GM23338 (cell line): Measurements from ENCODE around the gene ZNF532. TPM values are rescaled to one million over a fixed set of nuclear protein-coding genes. Genes with fewer than 3 reads are reported as not detected.

Experiments used
- ATAC-seq: fragments of 200-7000 bp; cut with Tn5 transposase; 3 replicates; pipeline ENCODE4 v1.9.1; 2020
- DNase-seq: peaks from one replicate; pipeline ENCODE4 v3.0.0-alpha.2; 2015; ENCODE audit warnings: low spot score
- H2AFZ ChIP-seq: fragments of 200-600 bp; sonication (generic); 2 replicates; pipeline ENCODE4 v1.8.0; 2016; ENCODE audit warnings: antibody characterized with exemption, mild to moderate bottlenecking, moderate library complexity
- H3F3A ChIP-seq: fragments of 200-600 bp; sonication (generic); replicated peaks from 2 replicates; pipeline ENCODE4 v1.8.0; 2017; ENCODE audit warnings: antibody characterized with exemption, mixed run types, low read depth
- H3K27ac ChIP-seq: fragments of 200-600 bp; sonication (generic); 2 replicates; pipeline ENCODE4 v1.6.1; 2016; ENCODE audit warnings: low read depth
- H3K27me3 ChIP-seq: fragments of 200-600 bp; sonication (generic); 2 replicates; pipeline ENCODE4 v1.8.0; 2016; ENCODE audit warnings: mild to moderate bottlenecking, mixed run types, moderate library complexity; ENCODE audit not compliant: insufficient read depth
- H3K36me3 ChIP-seq: fragments of 200-600 bp; sonication (generic); 2 replicates; pipeline ENCODE4 v1.8.0; 2016; ENCODE audit warnings: mild to moderate bottlenecking; ENCODE audit not compliant: insufficient read depth
- H3K4me1 ChIP-seq: fragments of 200-600 bp; sonication (generic); 2 replicates; pipeline ENCODE4 v1.8.0; 2016; ENCODE audit warnings: mild to moderate bottlenecking, moderate library complexity; ENCODE audit not compliant: insufficient read depth
- H3K4me2 ChIP-seq: fragments of 200-600 bp; sonication (generic); 2 replicates; pipeline ENCODE4 v1.7.1; 2017; ENCODE audit warnings: mixed run types
- H3K4me3 ChIP-seq: fragments of 200-600 bp; sonication (generic); 2 replicates; pipeline ENCODE4 v1.6.1; 2016; ENCODE audit warnings: mixed run types
- H3K79me2 ChIP-seq: fragments of 200-600 bp; sonication (generic); replicated peaks from 2 replicates; pipeline ENCODE4 v1.8.0; 2017; ENCODE audit warnings: mild to moderate bottlenecking; ENCODE audit not compliant: insufficient read depth
- H3K9me2 ChIP-seq: fragments of 200-600 bp; sonication (generic); 2 replicates; pipeline ENCODE4 v1.8.0; 2017; ENCODE audit not compliant: insufficient read depth
- H4K20me1 ChIP-seq: fragments of 200-600 bp; sonication (generic); replicated peaks from 2 replicates; pipeline ENCODE4 v1.8.0; 2017; ENCODE audit warnings: mild to moderate bottlenecking; ENCODE audit not compliant: insufficient read depth
- H3K27ac Mint-ChIP-seq: 2 replicates; pipeline ENCODE4 v1.8.0; 2020; ENCODE audit warnings: inconsistent platforms, mild to moderate bottlenecking, moderate library complexity, mixed read lengths
- H3K27me3 Mint-ChIP-seq: 3 replicates; pipeline ENCODE4 v1.8.0; 2022; ENCODE audit warnings: low read depth, mild to moderate bottlenecking, moderate library complexity, mixed read lengths, inconsistent platforms; ENCODE audit not compliant: insufficient read depth, poor library complexity
- H3K36me3 Mint-ChIP-seq: 3 replicates; pipeline ENCODE4 v1.8.0; 2021; ENCODE audit warnings: low read depth, mild to moderate bottlenecking, inconsistent platforms, moderate library complexity, mixed read lengths
- H3K4me1 Mint-ChIP-seq: 3 replicates; pipeline ENCODE4 v1.8.0; 2020; ENCODE audit warnings: mild to moderate bottlenecking, inconsistent platforms, mixed read lengths
- H3K4me3 Mint-ChIP-seq: 3 replicates; pipeline ENCODE4 v1.8.0; 2021; ENCODE audit warnings: moderate library complexity, mild to moderate bottlenecking, inconsistent platforms, mixed read lengths
- H3K9me3 Mint-ChIP-seq: 3 replicates; pipeline ENCODE4 v1.8.0; 2020; ENCODE audit warnings: moderate library complexity, mild to moderate bottlenecking, inconsistent platforms, mixed read lengths
- CREB1 ChIP-seq: fragments of 250-450 bp; sonication (Bioruptor Pico); IDR thresholded peaks from 2 replicates; pipeline ENCODE4 v1.5.0; 2020; ENCODE audit warnings: low read depth, mild to moderate bottlenecking, moderate library complexity
- CTCF ChIP-seq, 2 experiments: fragments of 200-600 bp in 1 of 2; sonication (generic) in 1 of 2; conservative IDR thresholded peaks; 2 replicates each; pipeline versions ENCODE4 v1.5.1 to v1.6.1; 2016 to 2017; ENCODE audit warnings: antibody characterized with exemption in 2 of 2, low read depth in 2 of 2, mild to moderate bottlenecking in 2 of 2, moderate library complexity in 1 of 2
- ETS1 ChIP-seq: IDR thresholded peaks from 2 replicates; pipeline ENCODE4 v1.6.1; 2016; ENCODE audit warnings: antibody characterized with exemption
- EZH2 ChIP-seq: fragments of 200-600 bp; sonication (generic); IDR thresholded peaks from one replicate; pipeline ENCODE4 v1.8.0; 2017; ENCODE audit warnings: antibody characterized with exemption, mild to moderate bottlenecking, low read depth; ENCODE audit not compliant: unreplicated experiment
- JUNB ChIP-seq: IDR thresholded peaks from one replicate; pipeline ENCODE4 v1.6.1; 2016; ENCODE audit warnings: antibody characterized with exemption; ENCODE audit not compliant: unreplicated experiment
- REST ChIP-seq: IDR thresholded peaks from one replicate; pipeline ENCODE4 v1.6.1; 2018; ENCODE audit warnings: antibody characterized with exemption; ENCODE audit not compliant: unreplicated experiment
- STAT1 ChIP-seq: IDR thresholded peaks from one replicate; pipeline ENCODE4 v1.6.1; 2016; ENCODE audit warnings: antibody characterized with exemption; ENCODE audit not compliant: unreplicated experiment
- ZNF114 ChIP-seq: fragments of 250-450 bp; sonication (Bioruptor Pico); IDR thresholded peaks from 2 replicates; pipeline ENCODE4 v1.5.0; 2020; ENCODE audit warnings: mild to moderate bottlenecking, moderate library complexity
- ZNF462 ChIP-seq: fragments of 250-450 bp; sonication (Bioruptor Pico); IDR thresholded peaks from 2 replicates; pipeline ENCODE4 v1.5.0; 2020; ENCODE audit warnings: mild to moderate bottlenecking, moderate library complexity
- polyA plus RNA-seq: library from polyadenylated mRNA; unstranded; fragments of >200 nt; fragmentation: Nextera tagmentation; extraction: Ambion mirVana; gene quantifications from 2 replicates; pipeline ENCODE4 v1.2.1, GENCODE V29; 2016
- total RNA-seq: library from RNA; depleted of rRNA; stranded (reverse); fragments of >200 nt; shearing (Covaris generic); gene quantifications from 2 replicates; pipeline ENCODE4 v1.2.3, GENCODE V29; 2014

The ZNF532 gene
- total and polyA plus RNA-seq, 2 experiments from 2014 or later: 51.5 to 225 TPM

GRCh38 chr18:58977801-58978200 is 113.1 kb downstream of the ZNF532 start:
- H3K36me3 ChIP-seq: peaks cover 50% of the 10 kb centered on the region
- H3K9me2 ChIP-seq: no peaks in the 10 kb centered on the region
- H3K4me3 Mint-ChIP-seq: no peak overlapping the region
- no peak overlapping the region for H3K4me3 ChIP-seq
- TF ChIP-seq CREB1 (CRISPR knock-in tag) (no peak), REST (no peak), ETS1 (no peak), ZNF114 (no peak), JUNB (no peak), EZH2 (no peak)
- H3K79me2 ChIP-seq: peaks cover 51% of the 10 kb centered on the region
- H3K4me1 ChIP-seq: 0 out of 2 replicates have a peak, but pooled peaks cover 4% of the 10 kb centered on the region
- H3K4me1 Mint-ChIP-seq: peaks cover 20% of the 10 kb centered on the region
- no peak overlapping the region for H3K4me2 ChIP-seq
- H3K27ac ChIP-seq: peak overlapping the region; percentile 63; the same call in 1 of the 2 replicates
- no peak overlapping the region for H3K27ac Mint-ChIP-seq
- DNase-seq (no peak), ATAC-seq (no peak)
- no peak overlapping the region for H2AFZ ChIP-seq
- peaks cover 23% of the 10 kb centered on the region for H3F3A ChIP-seq
- H3K27me3 ChIP-seq: no peaks in the 10 kb centered on the region
- H3K27me3 Mint-ChIP-seq: peaks cover 17% of the 10 kb centered on the region
- no peaks in the 10 kb centered on the region for H3K9me3 Mint-ChIP-seq
- peaks cover 25% of the 10 kb centered on the region for H4K20me1 ChIP-seq
- peaks cover 82% of the 10 kb centered on the region for H3K36me3 Mint-ChIP-seq

GRCh38 chr18:58978916-58979315 is 114.2 kb downstream of the ZNF532 start:
- H3K4me3 Mint-ChIP-seq: no peak overlapping the region
- H3K27ac Mint-ChIP-seq: no peak overlapping the region
- Histone ChIP-seq H3K4me1 (0 out of 2 replicates have a peak, but pooled peaks cover 4% of the 10 kb centered on the region), H3K79me2 (peaks cover 40% of the 10 kb centered on the region), H3K27me3 (no peaks in the 10 kb centered on the region), H3K4me3 (no peak overlapping the region), H4K20me1 (peaks cover 17% of the 10 kb centered on the region; the same call in 1 of the 2 replicates), H3K9me2 (no peaks in the 10 kb centered on the region), H3K27ac (no peak overlapping the region), H3K4me2 (no peak overlapping the region), H3F3A (peaks cover 32% of the 10 kb centered on the region), H2AFZ (no peak overlapping the region), H3K36me3 (peaks cover 52% of the 10 kb centered on the region)
- DNase-seq (no peak), ATAC-seq (no peak)
- peaks cover 28% of the 10 kb centered on the region for H3K27me3 Mint-ChIP-seq
- no peaks in the 10 kb centered on the region for H3K9me3 Mint-ChIP-seq
- peaks cover 85% of the 10 kb centered on the region for H3K36me3 Mint-ChIP-seq
- H3K4me1 Mint-ChIP-seq: peaks cover 15% of the 10 kb centered on the region
- TF ChIP-seq ZNF462 (CRISPR knock-in tag): no peak
- no peak for TF ChIP-seq JUNB
- TF ChIP-seq STAT1: no peak
- TF ChIP-seq CTCF (conservative IDR thresholded peaks at IDR 0.05; ENCODE audit: low read depth in 2 of 2): no peak
- TF ChIP-seq EZH2: no peak
